AG09309 (cell line): ENCODE results near the gene SIL1.
A peak's percentile ranks its signal among the peaks of the same experiment; 100 is the strongest.

Experiments
- DNase-seq: peaks from one replicate; pipeline ENCODE4 v3.0.0-alpha.2; 2010; ENCODE audit warnings: low read depth
- H3K4me3 ChIP-seq: 2 replicates; pipeline ENCODE4 v1.5.1; 2011; ENCODE audit warnings: mild to moderate bottlenecking, low read depth, low read length, moderate library complexity; ENCODE audit not compliant: control insufficient read depth
- CTCF ChIP-seq: IDR thresholded peaks from 2 replicates; pipeline ENCODE4 v1.5.1; 2011; ENCODE audit warnings: mild to moderate bottlenecking, low read depth, low read length, inconsistent platforms; ENCODE audit not compliant: insufficient read depth, control insufficient read depth; ENCODE audit errors: missing control alignments

The SIL1 gene

GRCh38 chr5:138956801-138957200 lies 241.4 kb downstream of the SIL1 start:
- no peak overlapping the region for H3K4me3 ChIP-seq
- no peak for DNase-seq
- TF ChIP-seq CTCF = no peak

GRCh38 chr5:138955671-138956295 lies 242.4 kb downstream of the SIL1 start:
- no peak for DNase-seq
- H3K4me3 ChIP-seq = no peak overlapping the region
- TF ChIP-seq CTCF = no peak

GRCh38 chr5:138955013-138955660 lies 243.0 kb downstream of the SIL1 start:
- H3K4me3 ChIP-seq = no peak overlapping the region
- DNase-seq = no peak
- no peak for TF ChIP-seq CTCF

GRCh38 chr5:138954257-138955012 lies 243.7 kb downstream of the SIL1 start:
- DNase-seq = no peak
- no peak overlapping the region for H3K4me3 ChIP-seq
- no peak for TF ChIP-seq CTCF

GRCh38 chr5:138953387-138954256 lies 244.5 kb downstream of the SIL1 start:
- DNase-seq = peak; percentile 10
- TF ChIP-seq CTCF = no peak
- H3K4me3 ChIP-seq = no peak overlapping the region

GRCh38 chr5:138952962-138953361 lies 245.2 kb downstream of the SIL1 start:
- H3K4me3 ChIP-seq = no peak overlapping the region
- DNase-seq = no peak
- TF ChIP-seq CTCF = no peak
